ES-I3 (cell line): ENCODE measurements around the gene CIITA.

Experiments used
- H3K36me3 ChIP-seq: 2 replicates; pipeline ENCODE4 v1.6.1; 2013; ENCODE audit warnings: mild to moderate bottlenecking, low read length, control low read depth, moderate library complexity; ENCODE audit not compliant: insufficient read depth
- H3K4me1 ChIP-seq: 2 replicates; pipeline ENCODE4 v1.6.1; 2013; ENCODE audit warnings: mild to moderate bottlenecking, control low read depth, low read length; ENCODE audit not compliant: insufficient read depth
- H3K9ac ChIP-seq: 2 replicates; pipeline ENCODE4 v1.6.1; 2013; ENCODE audit warnings: low read depth, mild to moderate bottlenecking, low read length, moderate library complexity
- H3K9me3 ChIP-seq: 2 replicates; pipeline ENCODE4 v1.6.1; 2013; ENCODE audit warnings: mild to moderate bottlenecking, low read length, moderate library complexity; ENCODE audit not compliant: control insufficient read depth, insufficient read depth

The CIITA gene

DNA sequence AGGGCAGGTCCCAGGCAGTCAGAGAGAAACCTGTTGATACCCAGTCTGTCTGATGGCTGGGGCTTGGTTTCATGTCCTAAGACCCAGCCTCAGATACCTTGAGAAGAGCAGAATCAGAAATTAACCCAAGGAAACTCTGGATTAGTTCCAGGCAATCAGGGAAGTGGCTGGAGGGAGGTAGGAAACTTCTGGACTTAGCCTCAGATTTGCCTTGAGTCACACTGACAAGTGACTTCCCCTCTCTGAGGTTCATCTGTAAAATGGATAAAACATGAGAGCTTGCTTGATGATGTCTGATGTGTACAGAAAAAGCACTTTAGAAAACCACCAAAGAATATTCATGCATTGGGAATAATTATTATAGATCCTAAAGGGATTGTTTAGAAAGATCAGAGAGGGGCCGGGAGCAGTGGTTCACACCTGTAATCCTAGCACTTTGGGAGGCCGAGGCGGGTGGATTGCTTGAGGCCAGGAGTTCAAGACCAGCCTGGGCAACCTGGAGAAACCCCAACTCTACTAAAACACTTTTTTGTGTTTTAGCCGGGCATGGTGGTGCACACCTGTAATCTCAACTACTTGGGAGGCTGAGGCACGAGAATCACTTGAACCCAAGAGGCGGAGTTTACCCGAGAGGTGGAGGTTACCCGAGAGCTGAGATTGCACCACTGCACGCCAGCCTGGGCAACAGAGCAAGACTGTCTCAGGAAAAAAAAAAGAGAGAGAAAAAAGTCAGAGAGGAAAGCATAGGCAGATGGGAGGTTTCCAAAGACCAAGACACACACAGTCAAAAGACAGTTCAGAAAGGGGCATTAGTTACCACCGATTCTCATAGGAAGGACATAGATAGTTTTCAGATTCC is 3.8 kb downstream of the CIITA start:
- Histone ChIP-seq H3K9me3 (no peaks in the 10 kb centered on the region), H3K36me3 (no peaks in the 10 kb centered on the region), H3K4me1 (peaks cover 7% of the 10 kb centered on the region; the same call in 1 of the 2 replicates), H3K9ac (no peak overlapping the region)

DNA sequence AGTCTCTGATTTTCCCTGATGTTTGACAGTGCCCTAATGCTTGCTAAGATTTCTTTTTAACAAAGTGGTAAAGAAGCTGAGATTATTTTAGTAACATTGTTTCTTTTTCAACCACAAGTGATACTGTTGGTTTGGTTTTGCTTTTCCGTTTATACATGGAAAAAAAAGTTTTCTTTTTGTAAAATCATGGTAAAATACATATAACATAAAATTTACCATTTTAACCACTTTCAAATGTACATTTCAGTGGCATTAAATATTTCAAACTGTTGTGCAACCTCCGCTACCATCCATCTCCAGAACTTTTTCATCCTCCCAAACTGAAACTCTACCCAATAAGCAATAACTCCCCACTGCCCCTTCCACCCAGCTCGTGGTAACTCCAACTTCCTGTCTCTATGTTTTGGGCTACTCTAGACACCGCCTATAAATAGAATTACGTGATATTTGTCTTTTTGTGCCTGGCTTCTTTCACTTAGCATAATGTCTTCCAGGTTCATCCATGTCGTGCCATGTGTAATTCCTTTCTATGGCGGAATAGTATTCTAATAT is 4.6 kb downstream of the CIITA start:
- Histone ChIP-seq H3K4me1 (peaks cover 7% of the 10 kb centered on the region; the same call in 1 of the 2 replicates), H3K9ac (no peak overlapping the region)

DNA sequence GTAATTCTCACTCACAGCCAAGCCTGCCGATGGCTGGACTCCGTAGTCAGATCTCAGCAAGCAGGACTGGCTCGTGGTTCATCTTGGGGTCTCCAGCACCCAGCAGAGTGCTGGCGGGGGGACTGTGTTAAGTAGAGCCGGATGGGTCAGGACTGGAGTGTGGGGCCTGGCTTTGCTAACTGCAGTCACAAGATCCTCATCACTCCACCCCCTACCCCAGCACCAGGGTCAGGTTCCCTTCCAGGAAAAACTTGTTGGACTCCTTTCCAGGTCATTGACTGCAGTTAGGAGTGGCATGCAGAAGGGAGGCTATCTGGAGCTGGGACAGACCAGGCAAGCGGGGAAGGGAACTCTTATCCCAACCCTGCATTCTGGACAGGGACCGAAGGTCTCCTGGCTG is 6.0 kb downstream of the CIITA start:
- H3K9me3 ChIP-seq, result no peaks in the 10 kb centered on the region
- H3K4me1 ChIP-seq, result peaks cover 6% of the 10 kb centered on the region; the same call in 1 of the 2 replicates
- no peak overlapping the region for H3K9ac ChIP-seq
- H3K36me3 ChIP-seq, result no peaks in the 10 kb centered on the region

More for the DNA sequence above, 4.6 kb downstream of the CIITA start:
- no peaks in the 10 kb centered on the region for H3K36me3 ChIP-seq
- no peaks in the 10 kb centered on the region for H3K9me3 ChIP-seq

DNA sequence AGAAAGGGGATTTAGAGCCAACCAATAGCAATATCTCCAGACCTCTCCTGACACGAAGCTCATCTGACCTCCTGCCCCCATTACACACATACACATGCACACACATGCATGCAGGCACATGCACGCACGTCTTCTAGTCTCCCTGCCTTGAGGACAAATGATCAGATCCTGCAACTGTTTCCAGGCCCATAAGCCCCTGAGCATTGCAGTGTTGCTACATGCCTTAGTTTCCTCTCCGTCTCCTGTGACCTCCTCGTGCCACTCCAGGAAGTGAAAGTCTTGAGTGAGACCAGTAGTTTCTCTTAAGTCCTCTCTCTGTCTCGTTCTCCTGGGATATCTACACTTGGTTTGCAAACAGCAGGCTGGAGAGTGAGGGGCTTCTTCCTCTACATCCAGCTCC is 8.2 kb downstream of the CIITA start:
- H3K9me3 ChIP-seq, result no peaks in the 10 kb centered on the region
- no peaks in the 10 kb centered on the region for H3K4me1 ChIP-seq
- H3K36me3 ChIP-seq, result no peaks in the 10 kb centered on the region
- no peak overlapping the region for H3K9ac ChIP-seq

DNA sequence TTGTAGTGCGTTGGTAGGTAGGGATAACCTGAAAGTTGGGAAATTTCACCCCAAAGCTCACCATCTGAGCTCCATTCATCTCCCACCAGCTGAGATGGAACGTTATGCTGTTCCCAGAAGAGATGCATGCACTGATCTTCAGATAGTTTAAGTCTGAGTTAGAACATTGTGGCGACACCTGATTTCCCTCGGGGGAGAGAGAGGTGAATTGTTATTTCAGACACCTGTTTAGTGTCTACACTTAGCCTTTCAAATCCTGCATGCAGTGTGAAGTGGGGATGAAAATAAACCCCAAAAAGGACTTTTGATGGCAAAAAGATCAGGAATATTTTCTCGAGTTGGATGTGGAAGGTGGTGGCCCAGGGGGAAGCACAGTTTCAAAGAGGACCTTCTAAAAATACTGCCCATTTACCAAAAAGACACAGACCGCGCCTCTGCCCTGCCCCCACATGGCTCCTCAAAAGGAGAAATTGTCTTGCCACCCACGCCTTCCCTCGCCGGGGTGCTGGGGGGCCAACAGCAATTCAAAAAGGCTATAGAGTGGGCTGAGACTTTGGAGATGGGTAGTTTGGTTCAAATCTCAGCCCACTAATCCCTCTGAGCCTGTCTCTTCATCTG is 11.4 kb downstream of the CIITA start:
- Histone ChIP-seq H3K9me3 (no peaks in the 10 kb centered on the region), H3K36me3 (no peaks in the 10 kb centered on the region), H3K9ac (no peak overlapping the region), H3K4me1 (no peaks in the 10 kb centered on the region)

DNA sequence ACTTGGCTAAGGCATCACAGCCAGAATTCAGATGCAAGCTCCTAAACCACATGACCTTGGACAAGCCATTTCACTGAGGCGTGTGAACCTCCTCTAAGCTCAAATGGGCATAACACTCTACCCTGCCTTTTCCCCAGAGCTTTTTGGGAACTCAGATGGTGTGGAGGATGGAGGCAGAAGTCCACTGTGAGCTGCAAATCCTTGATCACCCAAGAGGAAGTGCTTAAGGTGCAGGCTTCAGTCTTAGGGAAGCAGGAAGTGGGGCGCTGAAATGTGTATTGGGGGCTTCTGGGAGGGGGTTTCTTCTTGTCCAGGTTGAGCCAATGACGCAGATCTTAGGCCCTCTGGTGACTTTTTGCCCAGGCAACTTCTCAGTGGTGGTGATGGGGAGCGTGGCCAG is 12.9 kb downstream of the CIITA start:
- H3K9me3 ChIP-seq, result no peaks in the 10 kb centered on the region
- H3K9ac ChIP-seq, result no peak overlapping the region
- H3K36me3 ChIP-seq, result no peaks in the 10 kb centered on the region
- H3K4me1 ChIP-seq, result no peaks in the 10 kb centered on the region

DNA sequence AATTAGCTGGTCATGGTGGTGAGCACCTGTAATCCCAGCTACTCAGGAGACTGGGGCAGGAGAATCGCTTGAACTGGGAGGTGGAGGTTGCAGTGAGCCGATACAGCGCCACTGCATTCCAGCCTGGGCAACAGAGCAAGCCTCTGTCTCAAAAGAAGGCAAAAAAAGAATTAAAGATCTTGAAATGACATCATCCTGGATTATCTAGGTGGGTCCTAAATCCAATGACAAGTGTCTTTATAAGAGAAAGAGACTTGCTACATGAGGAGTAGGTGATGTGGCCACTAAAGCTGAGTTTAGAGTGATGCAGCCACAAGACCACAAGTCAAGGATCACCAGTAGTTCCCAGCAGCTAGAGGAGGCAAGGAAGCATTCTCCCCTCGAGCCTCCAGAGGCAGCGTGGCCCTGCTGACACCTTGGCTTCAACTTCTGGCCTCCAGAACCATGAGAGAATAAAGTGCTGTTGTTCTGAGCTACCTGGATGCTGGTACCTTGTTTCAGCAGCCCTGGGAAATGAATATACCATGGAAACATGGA is 15.8 kb downstream of the CIITA start:
- Histone ChIP-seq H3K4me1 (peaks cover 3% of the 10 kb centered on the region; the same call in 1 of the 2 replicates), H3K36me3 (no peaks in the 10 kb centered on the region)

DNA sequence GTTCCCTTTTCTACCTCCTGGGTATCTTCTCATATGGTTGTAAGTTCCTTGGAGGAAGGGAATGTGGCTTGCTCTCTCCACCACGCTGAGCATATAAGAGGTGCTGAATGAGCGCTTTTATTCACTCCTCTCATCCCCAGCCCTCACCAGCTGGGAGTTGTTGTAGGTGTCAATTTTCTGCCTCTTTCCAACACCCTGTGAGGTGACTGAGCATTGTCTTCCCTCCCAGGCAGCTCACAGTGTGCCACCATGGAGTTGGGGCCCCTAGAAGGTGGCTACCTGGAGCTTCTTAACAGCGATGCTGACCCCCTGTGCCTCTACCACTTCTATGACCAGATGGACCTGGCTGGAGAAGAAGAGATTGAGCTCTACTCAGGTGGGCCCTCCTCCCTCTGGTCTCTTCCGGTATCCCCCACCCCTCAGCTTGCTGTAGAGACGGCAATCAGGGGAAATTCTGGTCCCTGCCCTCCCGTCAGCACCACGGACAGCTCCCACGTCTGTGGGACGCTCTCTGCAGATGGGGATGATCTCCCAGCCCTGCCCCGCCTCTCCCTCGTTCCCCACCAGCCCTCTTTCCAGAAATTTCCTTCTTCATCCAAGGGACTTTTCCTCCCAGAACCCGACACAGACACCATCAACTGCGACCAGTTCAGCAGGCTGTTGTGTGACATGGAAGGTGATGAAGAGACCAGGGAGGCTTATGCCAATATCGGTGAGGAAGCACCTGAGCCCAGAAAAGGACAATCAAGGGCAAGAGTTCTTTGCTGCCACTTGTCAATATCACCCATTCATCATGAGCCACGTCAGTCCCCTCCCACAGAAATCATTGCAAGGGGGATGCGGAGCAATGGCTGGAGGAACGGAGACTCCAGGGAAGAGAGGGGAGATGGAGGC is 18.3 kb downstream of the CIITA start:
- peaks cover 3% of the 10 kb centered on the region; the same call in 1 of the 2 replicates for H3K4me1 ChIP-seq
- no peak overlapping the region for H3K9ac ChIP-seq

More for the DNA sequence above, 15.8 kb downstream of the CIITA start:
- Histone ChIP-seq H3K9ac (no peak overlapping the region), H3K9me3 (no peaks in the 10 kb centered on the region)

DNA sequence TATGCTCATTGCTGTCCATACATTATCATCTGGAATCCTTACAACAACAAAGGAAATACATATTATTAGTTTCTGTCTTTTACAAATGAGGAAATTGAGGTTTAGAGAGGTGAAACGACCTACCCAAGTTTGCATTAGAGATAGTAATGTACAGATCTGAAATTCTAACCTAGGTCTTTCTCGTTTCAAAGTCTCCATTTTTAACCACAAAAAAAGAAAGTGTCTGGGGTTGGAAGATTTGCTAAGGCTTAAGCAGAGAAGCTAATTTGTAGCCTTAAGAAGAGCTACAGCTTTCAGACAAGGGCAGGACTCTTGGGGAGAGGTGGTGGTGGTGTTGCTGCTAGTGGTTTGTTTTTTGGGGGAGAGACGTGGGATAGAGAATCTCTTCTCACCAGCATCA is 19.2 kb downstream of the CIITA start:
- Histone ChIP-seq H3K9ac (no peak overlapping the region), H3K36me3 (no peaks in the 10 kb centered on the region), H3K9me3 (no peaks in the 10 kb centered on the region), H3K4me1 (peaks cover 3% of the 10 kb centered on the region; the same call in 1 of the 2 replicates)

More for the DNA sequence above, 18.3 kb downstream of the CIITA start:
- Histone ChIP-seq H3K9me3 (no peaks in the 10 kb centered on the region), H3K36me3 (no peaks in the 10 kb centered on the region)

DNA sequence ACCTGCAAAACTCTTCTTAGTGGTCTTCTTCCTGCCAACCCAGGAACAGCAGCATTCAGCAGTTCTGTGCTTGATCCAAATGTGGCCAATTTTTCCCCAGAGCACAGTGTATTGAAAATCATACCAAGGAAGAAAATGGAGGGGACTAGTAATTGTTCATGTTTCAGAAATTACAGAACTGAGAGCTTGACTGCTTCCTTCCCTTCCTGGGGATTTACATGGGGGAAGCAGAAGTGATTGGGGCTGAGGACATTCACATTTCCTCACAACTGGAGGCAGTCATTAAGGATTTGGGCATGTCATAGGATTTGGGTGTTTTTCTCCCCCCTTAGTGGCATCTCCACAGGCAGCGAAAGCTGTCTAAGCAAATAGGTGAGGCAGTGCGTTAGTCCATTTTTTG is 19.7 kb downstream of the CIITA start:
- Histone ChIP-seq H3K9me3 (no peaks in the 10 kb centered on the region), H3K9ac (no peak overlapping the region), H3K36me3 (no peaks in the 10 kb centered on the region), H3K4me1 (peaks cover 3% of the 10 kb centered on the region; the same call in 1 of the 2 replicates)

DNA sequence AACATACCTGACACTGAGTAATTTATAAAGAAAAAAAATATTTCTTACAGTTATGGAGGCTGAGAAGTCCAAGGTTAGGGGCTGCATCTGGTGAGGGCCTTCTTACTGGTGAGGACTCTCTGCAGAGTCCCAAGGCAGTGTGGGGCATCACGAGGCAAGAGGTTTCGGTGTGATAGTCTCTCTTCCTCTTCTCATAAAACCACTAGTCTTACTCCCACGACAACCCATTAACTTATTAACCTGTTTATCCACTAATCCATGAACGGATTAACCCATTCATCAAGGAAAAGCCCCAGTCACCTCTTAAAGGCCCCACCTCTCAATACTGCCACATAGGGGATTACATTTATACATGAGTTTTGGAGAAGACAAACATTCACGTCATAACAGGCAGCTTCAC is 20.1 kb downstream of the CIITA start:
- Histone ChIP-seq H3K36me3 (no peaks in the 10 kb centered on the region), H3K9ac (no peak overlapping the region), H3K4me1 (peaks cover 3% of the 10 kb centered on the region; the same call in 1 of the 2 replicates), H3K9me3 (no peaks in the 10 kb centered on the region)

DNA sequence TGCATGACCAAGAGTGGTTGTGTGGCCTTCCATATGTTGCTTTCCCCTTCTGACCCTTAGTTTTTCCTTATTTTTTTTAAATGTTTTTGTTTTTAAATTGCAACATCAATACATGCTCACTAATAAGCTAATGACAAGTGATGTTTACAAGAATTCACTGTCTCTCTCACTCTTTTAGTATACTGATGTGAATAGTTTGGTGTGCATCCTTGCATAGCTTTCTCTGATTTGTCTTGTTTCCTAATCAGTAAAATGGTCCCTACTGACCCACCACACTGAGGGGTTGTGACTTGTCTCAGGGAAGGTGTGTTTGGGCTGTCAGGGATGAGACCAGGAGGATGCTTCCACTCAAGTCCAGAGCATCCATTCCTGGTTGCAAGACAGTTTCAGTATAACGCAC is 26.0 kb downstream of the CIITA start:
- Histone ChIP-seq H3K9me3 (0 out of 2 replicates have a peak, but pooled peaks cover 4% of the 10 kb centered on the region), H3K4me1 (no peaks in the 10 kb centered on the region), H3K9ac (no peak overlapping the region), H3K36me3 (no peaks in the 10 kb centered on the region)

DNA sequence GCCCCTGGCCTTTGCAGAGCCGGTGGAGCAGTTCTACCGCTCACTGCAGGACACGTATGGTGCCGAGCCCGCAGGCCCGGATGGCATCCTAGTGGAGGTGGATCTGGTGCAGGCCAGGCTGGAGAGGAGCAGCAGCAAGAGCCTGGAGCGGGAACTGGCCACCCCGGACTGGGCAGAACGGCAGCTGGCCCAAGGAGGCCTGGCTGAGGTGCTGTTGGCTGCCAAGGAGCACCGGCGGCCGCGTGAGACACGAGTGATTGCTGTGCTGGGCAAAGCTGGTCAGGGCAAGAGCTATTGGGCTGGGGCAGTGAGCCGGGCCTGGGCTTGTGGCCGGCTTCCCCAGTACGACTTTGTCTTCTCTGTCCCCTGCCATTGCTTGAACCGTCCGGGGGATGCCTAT is 29.5 kb downstream of the CIITA start:
- H3K4me1 ChIP-seq, result no peaks in the 10 kb centered on the region
- H3K36me3 ChIP-seq, result no peaks in the 10 kb centered on the region
- H3K9ac ChIP-seq, result no peak overlapping the region
- H3K9me3 ChIP-seq, result 0 out of 2 replicates have a peak, but pooled peaks cover 4% of the 10 kb centered on the region
